Measurements from ENCODE around the gene REN.

REN gene

GRCh38 chr1:204134103-204134502, 32.0 kb downstream of the REN start:
- Histone ChIP-seq H3K4me1 (ENCODE audit: insufficient read depth, low read length, poor library complexity, severe bottlenecking) (peaks cover 4% of the 10 kb centered on the region), H3K79me2 (ENCODE audit: insufficient read depth, low read length) (no peaks in the 10 kb centered on the region), H3K9me2 (replicated peaks; ENCODE audit: low read depth, low read length) (no peaks in the 10 kb centered on the region), H3F3A (ENCODE audit: low read depth) (no peaks in the 10 kb centered on the region), H3K4me3 (ENCODE audit: low read length, poor library complexity, severe bottlenecking) (no peak overlapping the region), H3K9me3 (ENCODE audit: insufficient read depth, low read depth, low read length) (no peaks in the 10 kb centered on the region), H3K9ac (ENCODE audit: low read depth, low read length, poor library complexity, severe bottlenecking) (no peak overlapping the region), H3K36me3 (ENCODE audit: insufficient read depth, low read length) (no peaks in the 10 kb centered on the region), H3K27me3 (ENCODE audit: insufficient read depth, low read length, poor library complexity, severe bottlenecking) (no peaks in the 10 kb centered on the region), H4K20me1 (ENCODE audit: insufficient read depth, low read length, poor library complexity, severe bottlenecking) (no peaks in the 10 kb centered on the region), H2AFZ (ENCODE audit: low read length) (no peak overlapping the region), H3K4me2 (ENCODE audit: low read depth, low read length, poor library complexity, severe bottlenecking) (no peak overlapping the region)
- TF ChIP-seq EZH2phosphoT487 (IDR thresholded peaks at IDR 0.05; ENCODE audit: borderline replicate concordance) = no peak
- no peak for TF ChIP-seq CTCF (conservative IDR thresholded peaks at IDR 0.05; ENCODE audit: low read length)

- H3K36me3 ChIP-seq (ENCODE audit: insufficient read depth, low read length) = no peaks in the 10 kb centered on the region
- TF ChIP-seq CTCF (conservative IDR thresholded peaks at IDR 0.05; ENCODE audit: low read length) = no peak
- TF ChIP-seq EZH2phosphoT487 (IDR thresholded peaks at IDR 0.05; ENCODE audit: borderline replicate concordance) = no peak
- H3K79me2 ChIP-seq (ENCODE audit: insufficient read depth, low read length) = no peaks in the 10 kb centered on the region
- no peak overlapping the region for H3K4me2 ChIP-seq (ENCODE audit: low read depth, low read length, poor library complexity, severe bottlenecking)
- H2AFZ ChIP-seq (ENCODE audit: low read length) = no peak overlapping the region
- H4K20me1 ChIP-seq (ENCODE audit: insufficient read depth, low read length, poor library complexity, severe bottlenecking) = no peaks in the 10 kb centered on the region
- H3K4me1 ChIP-seq (ENCODE audit: insufficient read depth, low read length, poor library complexity, severe bottlenecking) = peaks cover 8% of the 10 kb centered on the region
- no peak overlapping the region for H3K9ac ChIP-seq (ENCODE audit: low read depth, low read length, poor library complexity, severe bottlenecking)
- H3K9me3 ChIP-seq (ENCODE audit: insufficient read depth, low read depth, low read length) = no peaks in the 10 kb centered on the region
- no peaks in the 10 kb centered on the region for H3F3A ChIP-seq (ENCODE audit: low read depth)
- H3K4me3 ChIP-seq (ENCODE audit: low read length, poor library complexity, severe bottlenecking) = no peak overlapping the region
- H3K27me3 ChIP-seq (ENCODE audit: insufficient read depth, low read length, poor library complexity, severe bottlenecking) = no peaks in the 10 kb centered on the region
- H3K9me2 ChIP-seq (replicated peaks; ENCODE audit: low read depth, low read length) = no peaks in the 10 kb centered on the region
Measured at GRCh38 chr1:204132718-204133117, 33.4 kb downstream of the REN start.

- TF ChIP-seq CTCF (conservative IDR thresholded peaks at IDR 0.05; ENCODE audit: low read length) (no peak), EZH2phosphoT487 (IDR thresholded peaks at IDR 0.05; ENCODE audit: borderline replicate concordance) (no peak)
- Histone ChIP-seq H3K4me2 (ENCODE audit: low read depth, low read length, poor library complexity, severe bottlenecking) (no peak overlapping the region), H3K4me1 (ENCODE audit: insufficient read depth, low read length, poor library complexity, severe bottlenecking) (peaks cover 8% of the 10 kb centered on the region)
Measured at GRCh38 chr1:204131978-204132377, 34.2 kb downstream of the REN start.

More at GRCh38 chr1:204131978-204132377, 34.2 kb downstream of the REN start:
- H3K9me2 ChIP-seq (replicated peaks; ENCODE audit: low read depth, low read length) = no peaks in the 10 kb centered on the region
- H3K4me3 ChIP-seq (ENCODE audit: low read length, poor library complexity, severe bottlenecking) = no peak overlapping the region
- no peaks in the 10 kb centered on the region for H3K27me3 ChIP-seq (ENCODE audit: insufficient read depth, low read length, poor library complexity, severe bottlenecking)
- no peaks in the 10 kb centered on the region for H3F3A ChIP-seq (ENCODE audit: low read depth)
- H4K20me1 ChIP-seq (ENCODE audit: insufficient read depth, low read length, poor library complexity, severe bottlenecking) = no peaks in the 10 kb centered on the region
- H3K36me3 ChIP-seq (ENCODE audit: insufficient read depth, low read length) = no peaks in the 10 kb centered on the region
- H3K9ac ChIP-seq (ENCODE audit: low read depth, low read length, poor library complexity, severe bottlenecking) = no peak overlapping the region
- no peaks in the 10 kb centered on the region for H3K9me3 ChIP-seq (ENCODE audit: insufficient read depth, low read depth, low read length)
- H2AFZ ChIP-seq (ENCODE audit: low read length) = no peak overlapping the region
- H3K79me2 ChIP-seq (ENCODE audit: insufficient read depth, low read length) = no peaks in the 10 kb centered on the region

Data from Loucy (cell line).